ENCODE data around the gene ANKRD35.

DNA sequence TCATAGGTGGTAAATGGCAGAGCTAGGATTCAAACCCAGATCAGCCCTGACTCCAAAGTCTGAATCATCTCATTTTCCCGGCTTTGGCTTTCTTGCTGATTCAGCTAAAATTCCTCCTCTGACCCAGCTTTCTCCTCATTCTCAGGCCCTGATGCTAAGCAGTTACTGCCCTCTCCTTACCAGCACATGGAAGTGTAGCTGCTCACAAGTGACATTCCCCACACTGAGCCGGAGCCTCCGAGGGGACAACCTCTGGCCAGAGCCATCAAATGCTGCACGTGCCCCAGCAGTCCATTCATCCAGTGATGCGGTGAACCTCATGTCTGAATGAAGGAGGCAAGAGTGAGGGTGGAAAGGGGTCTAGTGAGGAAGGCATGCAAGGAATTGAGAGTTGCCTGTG, 13.1 kb upstream of the ANKRD35 start:
- TF ChIP-seq, protein P1, sequence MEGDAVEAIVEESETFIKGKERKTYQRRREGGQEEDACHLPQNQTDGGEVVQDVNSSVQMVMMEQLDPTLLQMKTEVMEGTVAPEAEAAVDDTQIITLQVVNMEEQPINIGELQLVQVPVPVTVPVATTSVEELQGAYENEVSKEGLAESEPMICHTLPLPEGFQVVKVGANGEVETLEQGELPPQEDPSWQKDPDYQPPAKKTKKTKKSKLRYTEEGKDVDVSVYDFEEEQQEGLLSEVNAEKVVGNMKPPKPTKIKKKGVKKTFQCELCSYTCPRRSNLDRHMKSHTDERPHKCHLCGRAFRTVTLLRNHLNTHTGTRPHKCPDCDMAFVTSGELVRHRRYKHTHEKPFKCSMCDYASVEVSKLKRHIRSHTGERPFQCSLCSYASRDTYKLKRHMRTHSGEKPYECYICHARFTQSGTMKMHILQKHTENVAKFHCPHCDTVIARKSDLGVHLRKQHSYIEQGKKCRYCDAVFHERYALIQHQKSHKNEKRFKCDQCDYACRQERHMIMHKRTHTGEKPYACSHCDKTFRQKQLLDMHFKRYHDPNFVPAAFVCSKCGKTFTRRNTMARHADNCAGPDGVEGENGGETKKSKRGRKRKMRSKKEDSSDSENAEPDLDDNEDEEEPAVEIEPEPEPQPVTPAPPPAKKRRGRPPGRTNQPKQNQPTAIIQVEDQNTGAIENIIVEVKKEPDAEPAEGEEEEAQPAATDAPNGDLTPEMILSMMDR (conservative IDR thresholded peaks at IDR 0.05 in 1 of 2, IDR thresholded peaks at IDR 0.05 in 1 of 2; ENCODE audit: extremely low read depth in 1 of 2, insufficient read depth in 1 of 2, low read depth in 1 of 2, low read length in 2 of 2), result no peak
- no peak for TF ChIP-seq EZH2 (IDR thresholded peaks at IDR 0.05; ENCODE audit: borderline replicate concordance, low read length)

Data from mammary epithelial cell (primary cell).